DOHH2 (cell line): ENCODE results near the gene IRAG1.

Experiments used
- EZH2phosphoT487 ChIP-seq: fragments of 200-600 bp; sonication (generic); IDR thresholded peaks from 2 replicates; pipeline ENCODE4 v1.6.1; 2017; ENCODE audit warnings: borderline replicate concordance, mild to moderate bottlenecking, antibody characterized with exemption, low read length, moderate library complexity, mixed read lengths
- TF ChIP-seq, protein P1 (sequence below): fragments of 200-600 bp; sonication (generic); IDR thresholded peaks from one replicate; pipeline ENCODE4 v1.5.1; 2014; ENCODE audit warnings: antibody characterized with exemption, mild to moderate bottlenecking, low read depth, low read length; ENCODE audit not compliant: poor library complexity, severe bottlenecking

DNA sequence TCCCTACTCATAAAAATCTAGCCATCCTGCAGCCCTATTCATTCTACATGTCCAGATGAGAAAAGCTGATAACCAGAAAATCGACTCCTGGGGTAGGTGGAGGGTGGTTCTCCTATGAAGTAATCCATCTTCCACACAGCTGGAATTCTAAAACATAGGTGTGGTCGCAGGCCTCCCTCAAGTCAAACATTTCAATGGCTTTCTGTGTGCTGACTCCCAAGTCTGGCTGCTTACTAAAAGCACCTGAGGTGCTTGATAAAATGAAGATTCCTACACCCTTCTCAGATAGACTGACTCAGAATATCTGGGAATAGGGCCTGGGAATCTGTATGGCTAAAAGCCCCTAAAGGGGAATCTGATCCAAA is 26.1 kb downstream of the IRAG1 start:
- TF ChIP-seq, protein P1, sequence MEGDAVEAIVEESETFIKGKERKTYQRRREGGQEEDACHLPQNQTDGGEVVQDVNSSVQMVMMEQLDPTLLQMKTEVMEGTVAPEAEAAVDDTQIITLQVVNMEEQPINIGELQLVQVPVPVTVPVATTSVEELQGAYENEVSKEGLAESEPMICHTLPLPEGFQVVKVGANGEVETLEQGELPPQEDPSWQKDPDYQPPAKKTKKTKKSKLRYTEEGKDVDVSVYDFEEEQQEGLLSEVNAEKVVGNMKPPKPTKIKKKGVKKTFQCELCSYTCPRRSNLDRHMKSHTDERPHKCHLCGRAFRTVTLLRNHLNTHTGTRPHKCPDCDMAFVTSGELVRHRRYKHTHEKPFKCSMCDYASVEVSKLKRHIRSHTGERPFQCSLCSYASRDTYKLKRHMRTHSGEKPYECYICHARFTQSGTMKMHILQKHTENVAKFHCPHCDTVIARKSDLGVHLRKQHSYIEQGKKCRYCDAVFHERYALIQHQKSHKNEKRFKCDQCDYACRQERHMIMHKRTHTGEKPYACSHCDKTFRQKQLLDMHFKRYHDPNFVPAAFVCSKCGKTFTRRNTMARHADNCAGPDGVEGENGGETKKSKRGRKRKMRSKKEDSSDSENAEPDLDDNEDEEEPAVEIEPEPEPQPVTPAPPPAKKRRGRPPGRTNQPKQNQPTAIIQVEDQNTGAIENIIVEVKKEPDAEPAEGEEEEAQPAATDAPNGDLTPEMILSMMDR: no peak
- no peak for TF ChIP-seq EZH2phosphoT487
